HepG2 (cell line): ENCODE data around the gene ZNF324B. TPM values are rescaled to one million over a fixed set of nuclear protein-coding genes. Genes with fewer than 3 reads are reported as not detected.
A peak's percentile ranks its signal among the peaks of the same experiment; 100 is the strongest.

Experiments
- AKAP8 ChIP-seq: sonication (generic); formaldehyde crosslinking; IDR thresholded peaks from 2 replicates; pipeline ENCODE4 v1.5.1; 2020; ENCODE audit warnings: mild to moderate bottlenecking, missing genetic modification reagents
- CBX2 ChIP-seq, 2 experiments: fragments of 200-600 bp in 1 of 2; sonication (generic); formaldehyde crosslinking in 1 of 2; IDR thresholded peaks; 2 replicates each; pipeline versions ENCODE4 v1.7.0 to v1.8.1; 2018 to 2022; ENCODE audit warnings: low read depth in 2 of 2, low read length in 1 of 2, mild to moderate bottlenecking in 1 of 2, missing genetic modification reagents in 1 of 2
- EP300 ChIP-seq, 3 experiments: sonication (generic) in 1 of 3; formaldehyde crosslinking in 1 of 3; IDR thresholded peaks; 2 replicates each; pipeline versions ENCODE4 v1.5.1 to v1.6.1; 2011 to 2020; ENCODE audit warnings: low read depth in 2 of 3, low read length in 2 of 3, borderline replicate concordance in 1 of 3, improper control_type of control experiment in 1 of 3, mild to moderate bottlenecking in 1 of 3, missing genetic modification reagents in 1 of 3, moderate library complexity in 1 of 3
- KAT7 ChIP-seq: IDR thresholded peaks from 2 replicates; pipeline ENCODE4 v1.6.1; 2018; ENCODE audit warnings: borderline replicate concordance, missing compliant biosample characterization
- KDM3A ChIP-seq: IDR thresholded peaks from 2 replicates; pipeline ENCODE4 v1.6.1; 2018; ENCODE audit warnings: low read depth, missing compliant biosample characterization
- KMT2A ChIP-seq: sonication (generic); formaldehyde crosslinking; IDR thresholded peaks from 2 replicates; pipeline ENCODE4 v1.4.0; 2020; ENCODE audit warnings: missing genetic modification reagents
- MEF2D ChIP-seq: sonication (generic); formaldehyde crosslinking; IDR thresholded peaks from 2 replicates; pipeline ENCODE4 v1.5.1; 2020; ENCODE audit warnings: mild to moderate bottlenecking, missing genetic modification reagents
- POLR2A ChIP-seq, 2 experiments: IDR thresholded peaks; 2 replicates each; pipeline ENCODE4 v1.6.1; 2011; ENCODE audit warnings: low read depth in 2 of 2, low read length in 2 of 2, mild to moderate bottlenecking in 1 of 2, moderate library complexity in 1 of 2; ENCODE audit not compliant: insufficient read depth in 1 of 2
- POLR2AphosphoS2 ChIP-seq: IDR thresholded peaks from 2 replicates; pipeline ENCODE4 v1.6.1; 2011; ENCODE audit warnings: low read depth, low read length, improper control_type of control experiment
- SAP130 ChIP-seq: IDR thresholded peaks from 2 replicates; pipeline ENCODE4 v1.6.1; 2016; ENCODE audit warnings: low read depth
- SATB2 ChIP-seq: sonication (generic); formaldehyde crosslinking; IDR thresholded peaks from 2 replicates; pipeline ENCODE4 v1.5.0; 2020; ENCODE audit warnings: missing genetic modification reagents
- SMC3 ChIP-seq: IDR thresholded peaks from 2 replicates; pipeline ENCODE4 v1.6.1; 2011; ENCODE audit warnings: low read length, improper control_type of control experiment
- SPEN ChIP-seq: sonication (generic); formaldehyde crosslinking; IDR thresholded peaks from 2 replicates; pipeline ENCODE4 v1.5.1; 2020; ENCODE audit warnings: low read depth, mild to moderate bottlenecking, missing genetic modification reagents
- TBL1XR1 ChIP-seq: fragments of 150-350 bp; IDR thresholded peaks from 2 replicates; pipeline ENCODE4 v1.6.1; 2014; ENCODE audit warnings: borderline replicate concordance, low read length; ENCODE audit not compliant: partially characterized antibody
- TEAD3 ChIP-seq: optimal IDR thresholded peaks from 2 replicates; pipeline ENCODE3; 2016; ENCODE audit warnings: borderline replicate concordance
- ZNF224 ChIP-seq: sonication (generic); formaldehyde crosslinking; IDR thresholded peaks from 2 replicates; pipeline ENCODE4 v1.5.0; 2020; ENCODE audit warnings: mild to moderate bottlenecking, missing genetic modification reagents
- ZNF589 ChIP-seq: sonication (generic); formaldehyde crosslinking; conservative IDR thresholded peaks from 2 replicates; pipeline ENCODE4 v1.8.0; 2022; ENCODE audit warnings: mild to moderate bottlenecking, moderate library complexity, missing genetic modification reagents
- ZNF644 ChIP-seq: IDR thresholded peaks from 2 replicates; pipeline ENCODE4 v1.6.1; 2016; ENCODE audit warnings: low read depth
- ZSCAN20 ChIP-seq: sonication (generic); formaldehyde crosslinking; IDR thresholded peaks from 2 replicates; pipeline ENCODE4 v1.4.0; 2020; ENCODE audit warnings: missing genetic modification reagents, mild to moderate bottlenecking, borderline replicate concordance
- polyA plus RNA-seq, 8 experiments: library from polyadenylated mRNA; depleted of rRNA in 3 of 8; stranded (reverse) in 7 of 8; unstranded in 1 of 8; fragments of >200 nt; fragmentation: Illumina TruSeq in 4 of 8; extraction: Trizol in 4 of 8; gene quantifications; 2 replicates each; pipeline versions ENCODE4 v1.2.1 to v1.2.3, GENCODE V29; 2011 to 2016; ENCODE audit warnings: low read depth in 4 of 8, missing spikeins in 1 of 8, mixed read lengths in 1 of 8; ENCODE audit not compliant: insufficient read depth in 1 of 8
- total RNA-seq, 5 experiments: library from RNA; depleted of rRNA; stranded (reverse); fragments of >200 nt; fragmentation: Illumina TruSeq; extraction: Trizol; gene quantifications; 2 replicates each; pipeline ENCODE4 v1.2.3, GENCODE V29; 2016; ENCODE audit warnings: low read depth in 1 of 5
- TF ChIP-seq, protein P1 (sequence below): sonication (generic); IDR thresholded peaks from 2 replicates; pipeline ENCODE4 v1.6.1; 2016; ENCODE audit warnings: low read depth, borderline replicate concordance
- TF ChIP-seq, protein P2 (sequence below): sonication (generic); formaldehyde crosslinking; conservative IDR thresholded peaks from 2 replicates; pipeline ENCODE4 v1.4.0; 2020; ENCODE audit warnings: mild to moderate bottlenecking, missing genetic modification reagents, moderate library complexity
- TF ChIP-seq, protein P3 (sequence below): sonication (generic); formaldehyde crosslinking; IDR thresholded peaks from 2 replicates; pipeline ENCODE4 v1.4.0; 2020; ENCODE audit warnings: missing genetic modification reagents
- TF ChIP-seq, protein P4 (sequence below): IDR thresholded peaks from 2 replicates; pipeline ENCODE4 v1.6.1; 2016; ENCODE audit warnings: low read depth, borderline replicate concordance
- TF ChIP-seq, protein P5 (sequence below): sonication (generic); formaldehyde crosslinking; IDR thresholded peaks from 2 replicates; pipeline ENCODE4 v1.4.0; 2020; ENCODE audit warnings: mild to moderate bottlenecking, low read depth, missing genetic modification reagents

Gene ZNF324B
- total and polyA plus RNA-seq, 2 of the 13 experiments (the other 11 are each of a cell fraction or from before 2014, with no cell fraction given), result 0.53 to 3.0 TPM

DNA sequence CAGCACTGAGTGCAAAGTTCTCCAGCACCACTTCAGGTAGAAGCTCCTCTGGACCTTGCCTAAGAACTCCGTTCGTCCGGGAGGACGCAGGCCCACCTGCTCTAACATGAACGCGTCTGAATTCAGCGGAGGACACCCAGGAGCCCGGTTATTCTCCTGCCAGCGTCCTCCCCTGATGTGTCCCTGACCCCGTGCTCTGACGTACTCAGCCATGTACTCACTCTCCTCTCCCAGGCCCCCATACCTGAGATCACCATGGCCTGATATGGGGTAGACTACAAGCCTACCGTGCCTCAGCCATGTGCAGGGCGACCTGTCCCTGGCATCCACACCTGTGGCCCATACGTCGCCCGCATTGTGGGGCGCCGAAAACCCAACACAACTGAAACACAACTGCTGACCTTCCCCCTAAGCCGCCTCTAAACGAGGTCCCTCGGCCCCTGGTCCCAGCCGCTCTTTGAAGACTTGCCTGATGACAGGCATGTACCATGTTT lies 43.7 kb upstream of the ZNF324B start (continued):
- TF ChIP-seq TEAD3 (CRISPR knock-in tag) (peak; percentile 21), SATB2 (CRISPR knock-in tag) (0 out of 2 replicates have a peak, but pooled peaks have one; percentile 24), KMT2A (CRISPR knock-in tag) (no peak), CBX2 (IDR thresholded peaks at IDR 0.05; ENCODE audit: low read depth, low read length) (no peak), CBX2 (CRISPR knock-in tag; IDR thresholded peaks at IDR 0.05; ENCODE audit: low read depth) (no peak), EP300 (IDR thresholded peaks at IDR 0.05; ENCODE audit: low read depth in 2 of 2, low read length in 2 of 2) (no peak), EP300 (CRISPR knock-in tag; IDR thresholded peaks at IDR 0.05; ENCODE audit: borderline replicate concordance) (0 out of 2 replicates have a peak, but pooled peaks have one; percentile 17), MEF2D (no peak), SMC3 (no peak), TBL1XR1 (no peak), KDM3A (CRISPR knock-in tag) (peak; percentile 39; the same call in 1 of the 2 replicates), SPEN (CRISPR knock-in tag) (no peak), ZNF644 (CRISPR knock-in tag) (no peak), POLR2A (IDR thresholded peaks at IDR 0.05; ENCODE audit: insufficient read depth in 1 of 2, low read depth in 2 of 2, low read length in 2 of 2) (peak; percentile 56 to 70), SAP130 (CRISPR knock-in tag) (peak; percentile 26), AKAP8 (CRISPR knock-in tag) (no peak), ZSCAN20 (CRISPR knock-in tag) (0 out of 2 replicates have a peak, but pooled peaks have one; percentile 11), KAT7 (CRISPR knock-in tag) (peak; percentile 50), POLR2AphosphoS2 (no peak), ZNF589 (peak; percentile 48; the same call in 1 of the 2 replicates), ZNF224 (no peak)
- TF ChIP-seq, protein P1, sequence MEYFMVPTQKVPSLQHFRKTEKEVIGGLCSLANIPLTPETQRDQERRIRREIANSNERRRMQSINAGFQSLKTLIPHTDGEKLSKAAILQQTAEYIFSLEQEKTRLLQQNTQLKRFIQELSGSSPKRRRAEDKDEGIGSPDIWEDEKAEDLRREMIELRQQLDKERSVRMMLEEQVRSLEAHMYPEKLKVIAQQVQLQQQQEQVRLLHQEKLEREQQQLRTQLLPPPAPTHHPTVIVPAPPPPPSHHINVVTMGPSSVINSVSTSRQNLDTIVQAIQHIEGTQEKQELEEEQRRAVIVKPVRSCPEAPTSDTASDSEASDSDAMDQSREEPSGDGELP, result no peak
- TF ChIP-seq, protein P2, sequence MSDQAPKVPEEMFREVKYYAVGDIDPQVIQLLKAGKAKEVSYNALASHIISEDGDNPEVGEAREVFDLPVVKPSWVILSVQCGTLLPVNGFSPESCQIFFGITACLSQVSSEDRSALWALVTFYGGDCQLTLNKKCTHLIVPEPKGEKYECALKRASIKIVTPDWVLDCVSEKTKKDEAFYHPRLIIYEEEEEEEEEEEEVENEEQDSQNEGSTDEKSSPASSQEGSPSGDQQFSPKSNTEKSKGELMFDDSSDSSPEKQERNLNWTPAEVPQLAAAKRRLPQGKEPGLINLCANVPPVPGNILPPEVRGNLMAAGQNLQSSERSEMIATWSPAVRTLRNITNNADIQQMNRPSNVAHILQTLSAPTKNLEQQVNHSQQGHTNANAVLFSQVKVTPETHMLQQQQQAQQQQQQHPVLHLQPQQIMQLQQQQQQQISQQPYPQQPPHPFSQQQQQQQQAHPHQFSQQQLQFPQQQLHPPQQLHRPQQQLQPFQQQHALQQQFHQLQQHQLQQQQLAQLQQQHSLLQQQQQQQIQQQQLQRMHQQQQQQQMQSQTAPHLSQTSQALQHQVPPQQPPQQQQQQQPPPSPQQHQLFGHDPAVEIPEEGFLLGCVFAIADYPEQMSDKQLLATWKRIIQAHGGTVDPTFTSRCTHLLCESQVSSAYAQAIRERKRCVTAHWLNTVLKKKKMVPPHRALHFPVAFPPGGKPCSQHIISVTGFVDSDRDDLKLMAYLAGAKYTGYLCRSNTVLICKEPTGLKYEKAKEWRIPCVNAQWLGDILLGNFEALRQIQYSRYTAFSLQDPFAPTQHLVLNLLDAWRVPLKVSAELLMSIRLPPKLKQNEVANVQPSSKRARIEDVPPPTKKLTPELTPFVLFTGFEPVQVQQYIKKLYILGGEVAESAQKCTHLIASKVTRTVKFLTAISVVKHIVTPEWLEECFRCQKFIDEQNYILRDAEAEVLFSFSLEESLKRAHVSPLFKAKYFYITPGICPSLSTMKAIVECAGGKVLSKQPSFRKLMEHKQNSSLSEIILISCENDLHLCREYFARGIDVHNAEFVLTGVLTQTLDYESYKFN (CRISPR knock-in tag), result 0 out of 2 replicates have a peak, but pooled peaks have one; percentile 0
- TF ChIP-seq, protein P3, sequence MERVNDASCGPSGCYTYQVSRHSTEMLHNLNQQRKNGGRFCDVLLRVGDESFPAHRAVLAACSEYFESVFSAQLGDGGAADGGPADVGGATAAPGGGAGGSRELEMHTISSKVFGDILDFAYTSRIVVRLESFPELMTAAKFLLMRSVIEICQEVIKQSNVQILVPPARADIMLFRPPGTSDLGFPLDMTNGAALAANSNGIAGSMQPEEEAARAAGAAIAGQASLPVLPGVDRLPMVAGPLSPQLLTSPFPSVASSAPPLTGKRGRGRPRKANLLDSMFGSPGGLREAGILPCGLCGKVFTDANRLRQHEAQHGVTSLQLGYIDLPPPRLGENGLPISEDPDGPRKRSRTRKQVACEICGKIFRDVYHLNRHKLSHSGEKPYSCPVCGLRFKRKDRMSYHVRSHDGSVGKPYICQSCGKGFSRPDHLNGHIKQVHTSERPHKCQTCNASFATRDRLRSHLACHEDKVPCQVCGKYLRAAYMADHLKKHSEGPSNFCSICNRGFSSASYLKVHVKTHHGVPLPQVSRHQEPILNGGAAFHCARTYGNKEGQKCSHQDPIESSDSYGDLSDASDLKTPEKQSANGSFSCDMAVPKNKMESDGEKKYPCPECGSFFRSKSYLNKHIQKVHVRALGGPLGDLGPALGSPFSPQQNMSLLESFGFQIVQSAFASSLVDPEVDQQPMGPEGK (CRISPR knock-in tag), result peak; percentile 19; the same call in 1 of the 2 replicates
- TF ChIP-seq, protein P4, sequence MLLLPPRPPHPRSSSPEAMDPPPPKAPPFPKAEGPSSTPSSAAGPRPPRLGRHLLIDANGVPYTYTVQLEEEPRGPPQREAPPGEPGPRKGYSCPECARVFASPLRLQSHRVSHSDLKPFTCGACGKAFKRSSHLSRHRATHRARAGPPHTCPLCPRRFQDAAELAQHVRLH, result no peak
- TF ChIP-seq, protein P5, sequence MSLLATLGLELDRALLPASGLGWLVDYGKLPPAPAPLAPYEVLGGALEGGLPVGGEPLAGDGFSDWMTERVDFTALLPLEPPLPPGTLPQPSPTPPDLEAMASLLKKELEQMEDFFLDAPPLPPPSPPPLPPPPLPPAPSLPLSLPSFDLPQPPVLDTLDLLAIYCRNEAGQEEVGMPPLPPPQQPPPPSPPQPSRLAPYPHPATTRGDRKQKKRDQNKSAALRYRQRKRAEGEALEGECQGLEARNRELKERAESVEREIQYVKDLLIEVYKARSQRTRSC, result no peak
